Tibial artery (tissue), 4 donors: ENCODE data around the gene NXT1.

ENCODE experiments used
- DNase-seq, 2 donors: peaks; one replicate each; pipeline ENCODE4 v3.0.0-alpha.2; 2019
- H3K27ac ChIP-seq, 2 donors: fragments of 200-600 bp; sonication (generic) in 1 of 2; 1 replicate in 1 of 2; 2 replicates in 1 of 2; pipeline ENCODE4 v1.5.1; 2018 to 2019; ENCODE audit warnings: mild to moderate bottlenecking in 1 of 2
- H3K27me3 ChIP-seq, 2 donors: fragments of 200-600 bp; sonication (generic) in 1 of 2; one replicate each; pipeline versions ENCODE4 v1.5.1 to v1.6.0; 2016 to 2019
- H3K36me3 ChIP-seq, 3 donors: fragments of 200-600 bp; sonication (generic) in 2 of 3; one replicate each; pipeline ENCODE4 v1.5.1; 2016 to 2019; ENCODE audit warnings: mild to moderate bottlenecking in 2 of 3
- H3K4me1 ChIP-seq, 4 donors: fragments of 200-600 bp; sonication (generic) in 2 of 4; 1 replicate in 3 of 4; 2 replicates in 1 of 4; pipeline ENCODE4 v1.5.1; 2016 to 2019
- H3K4me3 ChIP-seq, 2 donors: fragments of 200-600 bp; sonication (generic) in 1 of 2; 1 replicate in 1 of 2; 2 replicates in 1 of 2; pipeline ENCODE4 v1.5.1; 2018 to 2019; ENCODE audit warnings: mild to moderate bottlenecking in 2 of 2
- H3K9me3 ChIP-seq, 3 donors: fragments of 200-600 bp; sonication (generic) in 1 of 3; one replicate each; pipeline ENCODE4 v1.5.1; 2016 to 2019
- intact Hi-C: fragments of 100-400 bp; cut with DNase I; formaldehyde crosslinking; loops from one replicate; pipeline ENCODE4 v1.15.0; 2023; ENCODE audit warnings: low total_unique reads
- TF ChIP-seq, protein P1 (sequence below), 2 experiments: fragments of 200-600 bp in 1 of 2; fragments of 450-650 bp in 1 of 2; IDR thresholded peaks; one replicate each; pipeline ENCODE4 v1.5.1; 2017 to 2019; ENCODE audit warnings: antibody characterized with exemption in 2 of 2, mild to moderate bottlenecking in 1 of 2, moderate library complexity in 1 of 2

NXT1 gene

DNA sequence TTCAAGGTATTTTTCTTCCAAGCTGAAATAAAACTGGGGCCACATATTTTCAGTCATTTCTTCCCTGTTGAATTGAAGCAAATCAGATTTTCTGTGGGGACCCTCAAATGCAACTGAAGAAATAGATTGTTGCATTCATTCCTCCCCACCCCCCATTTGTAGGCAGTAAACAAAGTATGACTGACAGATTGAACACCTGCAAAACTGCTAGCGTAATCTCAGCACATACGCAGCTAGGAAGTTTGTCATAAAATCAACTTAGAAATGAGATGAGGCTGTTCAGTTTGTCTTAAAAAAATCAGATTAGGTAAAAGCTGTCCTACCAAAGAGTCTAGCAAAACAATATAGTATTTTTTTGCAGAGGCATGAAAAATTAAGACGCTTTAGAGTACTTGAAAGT lies 20.3 kb downstream of the NXT1 start:
- intact Hi-C loops: loop anchor here (5.0 kb wide), 1 partner anchor 41 kb away; no protein-coding TSS in a partner anchor
- TF ChIP-seq, protein P1, sequence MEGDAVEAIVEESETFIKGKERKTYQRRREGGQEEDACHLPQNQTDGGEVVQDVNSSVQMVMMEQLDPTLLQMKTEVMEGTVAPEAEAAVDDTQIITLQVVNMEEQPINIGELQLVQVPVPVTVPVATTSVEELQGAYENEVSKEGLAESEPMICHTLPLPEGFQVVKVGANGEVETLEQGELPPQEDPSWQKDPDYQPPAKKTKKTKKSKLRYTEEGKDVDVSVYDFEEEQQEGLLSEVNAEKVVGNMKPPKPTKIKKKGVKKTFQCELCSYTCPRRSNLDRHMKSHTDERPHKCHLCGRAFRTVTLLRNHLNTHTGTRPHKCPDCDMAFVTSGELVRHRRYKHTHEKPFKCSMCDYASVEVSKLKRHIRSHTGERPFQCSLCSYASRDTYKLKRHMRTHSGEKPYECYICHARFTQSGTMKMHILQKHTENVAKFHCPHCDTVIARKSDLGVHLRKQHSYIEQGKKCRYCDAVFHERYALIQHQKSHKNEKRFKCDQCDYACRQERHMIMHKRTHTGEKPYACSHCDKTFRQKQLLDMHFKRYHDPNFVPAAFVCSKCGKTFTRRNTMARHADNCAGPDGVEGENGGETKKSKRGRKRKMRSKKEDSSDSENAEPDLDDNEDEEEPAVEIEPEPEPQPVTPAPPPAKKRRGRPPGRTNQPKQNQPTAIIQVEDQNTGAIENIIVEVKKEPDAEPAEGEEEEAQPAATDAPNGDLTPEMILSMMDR (IDR thresholded peaks at IDR 0.05): no peak
- Histone ChIP-seq H3K4me3 (no peak overlapping the region), H3K27ac (no peak overlapping the region), H3K9me3 (no peaks in the 10 kb centered on the region), H3K4me1 (peaks cover 0 to 20% (median 6%) of the 10 kb centered on the region in 4 donors), H3K36me3 (peaks cover 26 to 74% (median 53%) of the 10 kb centered on the region in 3 donors), H3K27me3 (no peaks in the 10 kb centered on the region)
- DNase-seq: no peak

- no peak overlapping the region for H3K27ac ChIP-seq
- no peaks in the 10 kb centered on the region for H3K27me3 ChIP-seq
- H3K4me3 ChIP-seq: no peak overlapping the region
- no peaks in the 10 kb centered on the region for H3K9me3 ChIP-seq
- TF ChIP-seq, protein P1 (IDR thresholded peaks at IDR 0.05): no peak
- H3K4me1 ChIP-seq: peaks cover 0 to 14% (median 1%) of the 10 kb centered on the region in 4 donors
- no peak for DNase-seq
- intact Hi-C loops: loop anchor here (5.0 kb wide), 1 partner anchor 41 kb away; no protein-coding TSS in a partner anchor
- peaks cover 31 to 80% (median 58%) of the 10 kb centered on the region in 3 donors for H3K36me3 ChIP-seq
Observed at GRCh38 chr20:23371496-23371895, 20.9 kb downstream of the NXT1 start.

GRCh38 chr20:23374441-23374840 lies 23.9 kb downstream of the NXT1 start:
- no peak for DNase-seq
- Histone ChIP-seq H3K36me3 (peaks cover 40 to 86% (median 63%) of the 10 kb centered on the region in 3 donors), H3K27ac (no peak overlapping the region), H3K4me3 (no peak overlapping the region), H3K27me3 (no peaks in the 10 kb centered on the region), H3K9me3 (no peaks in the 10 kb centered on the region), H3K4me1 (no peaks in the 10 kb centered on the region)
- intact Hi-C loops: loop anchor here (5.0 kb wide), 1 partner anchor 38 kb away; no protein-coding TSS in a partner anchor
- TF ChIP-seq, protein P1 (IDR thresholded peaks at IDR 0.05): no peak

- Histone ChIP-seq H3K36me3 (peaks cover 43 to 84% (median 60%) of the 10 kb centered on the region in 3 donors), H3K4me3 (no peak overlapping the region), H3K27ac (no peak overlapping the region), H3K27me3 (no peaks in the 10 kb centered on the region), H3K4me1 (no peaks in the 10 kb centered on the region), H3K9me3 (no peaks in the 10 kb centered on the region)
- intact Hi-C loops: no loop called here
- TF ChIP-seq, protein P1 (IDR thresholded peaks at IDR 0.05): no peak
- DNase-seq: no peak
Observed at GRCh38 chr20:23375827-23376226, 25.2 kb downstream of the NXT1 start.

DNA sequence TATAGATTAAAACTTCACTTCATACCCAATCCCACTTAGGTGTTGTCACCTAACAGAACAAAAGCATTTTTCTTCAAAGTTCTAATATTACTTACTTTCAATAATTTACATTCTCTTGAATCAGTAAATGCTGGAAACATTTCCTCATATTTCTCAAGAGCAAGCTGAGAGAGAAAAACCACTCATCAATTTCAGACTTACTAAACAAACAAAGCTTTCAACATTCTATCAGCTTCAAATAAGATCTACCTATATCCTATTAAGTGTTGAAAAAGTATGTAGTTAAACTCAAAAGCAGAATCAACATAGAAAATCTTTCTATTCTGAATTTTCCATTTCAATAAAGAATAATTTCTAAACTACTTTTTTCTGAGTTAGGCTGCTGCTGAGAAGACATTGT lies 29.2 kb downstream of the NXT1 start:
- intact Hi-C loops: no loop called here
- Histone ChIP-seq H3K27me3 (no peaks in the 10 kb centered on the region), H3K27ac (no peak overlapping the region), H3K36me3 (peaks cover 35 to 46% (median 37%) of the 10 kb centered on the region in 3 donors), H3K9me3 (no peaks in the 10 kb centered on the region), H3K4me3 (no peak overlapping the region), H3K4me1 (no peaks in the 10 kb centered on the region)
- TF ChIP-seq, protein P1 (IDR thresholded peaks at IDR 0.05): no peak
- DNase-seq: no peak

GRCh38 chr20:23381876-23382275 lies 31.3 kb downstream of the NXT1 start:
- no peaks in the 10 kb centered on the region for H3K4me1 ChIP-seq
- H3K27ac ChIP-seq: no peak overlapping the region
- DNase-seq: no peak
- H3K9me3 ChIP-seq: no peaks in the 10 kb centered on the region
- TF ChIP-seq, protein P1 (IDR thresholded peaks at IDR 0.05): no peak
- no peaks in the 10 kb centered on the region for H3K27me3 ChIP-seq
- H3K36me3 ChIP-seq: peaks cover 23 to 32% (median 25%) of the 10 kb centered on the region in 3 donors
- H3K4me3 ChIP-seq: no peak overlapping the region
- intact Hi-C loops: no loop called here
